ENCODE data around the gene WDR93. TPM values are rescaled to one million over a fixed set of nuclear protein-coding genes. Genes with fewer than 3 reads are reported as not detected.

Gene WDR93
- total and polyA plus RNA-seq, 4 donors = 0.08 TPM; not detected in 2

- no peaks in the 10 kb centered on the region for H3K9me3 ChIP-seq (ENCODE audit: control insufficient read depth in 4 of 4, low read length in 3 of 4)
- TF ChIP-seq JUND (IDR thresholded peaks at IDR 0.05) (no peak), CTCF (IDR thresholded peaks at IDR 0.05; ENCODE audit: low read depth, low read length, missing input control) (peak; percentile 84), HNF4A (conservative IDR thresholded peaks at IDR 0.05) (peak in 1 of 2 donors; percentile 34), RAD21 (IDR thresholded peaks at IDR 0.05) (peak; percentile 76 to 87), HNF4G (IDR thresholded peaks at IDR 0.05) (no peak), EGR1 (IDR thresholded peaks at IDR 0.05; ENCODE audit: low read depth in 2 of 2) (no peak), MAX (IDR thresholded peaks at IDR 0.05) (no peak), FOXA1 (IDR thresholded peaks at IDR 0.05) (no peak), NR2F2 (IDR thresholded peaks at IDR 0.05) (no peak)
- no peak overlapping the region for H3K9ac ChIP-seq (ENCODE audit: low read depth in 1 of 2, low read length in 2 of 2)
- H3K4me1 ChIP-seq (ENCODE audit: control insufficient read depth in 4 of 4, insufficient read depth in 4 of 4, low read length in 3 of 4) = peaks cover under 1 to 9% (median 4%) of the 10 kb centered on the region in 4 donors
- no peaks in the 10 kb centered on the region for H3K27me3 ChIP-seq (ENCODE audit: control insufficient read depth in 4 of 4, insufficient read depth in 4 of 4, low read length in 3 of 4)
- H3K27ac ChIP-seq (ENCODE audit: low read depth in 1 of 2, low read length in 2 of 2) = no peak overlapping the region
- 48% methylated on average over 25 of the region's 25 CpGs for WGBS
- no peaks in the 10 kb centered on the region for H3K36me3 ChIP-seq (ENCODE audit: control insufficient read depth in 4 of 4, insufficient read depth in 3 of 4, low read depth in 1 of 4, low read length in 3 of 4)
- peak; percentile 89 for DNase-seq (ENCODE audit: low spot score)
- H3K4me3 ChIP-seq (ENCODE audit: low read depth in 1 of 3, low read length in 3 of 3) = peak overlapping the region in 2 of 3 donors; percentile 6 to 49
These were observed 43.3 kb upstream of the WDR93 start for GRCh38 chr15:89647191-89647851.

- Histone ChIP-seq H3K27ac (ENCODE audit: low read depth in 1 of 2, low read length in 2 of 2) (no peak overlapping the region), H3K36me3 (ENCODE audit: control insufficient read depth in 4 of 4, insufficient read depth in 3 of 4, low read depth in 1 of 4, low read length in 3 of 4) (no peaks in the 10 kb centered on the region), H3K9me3 (ENCODE audit: control insufficient read depth in 4 of 4, low read length in 3 of 4) (no peaks in the 10 kb centered on the region), H3K4me1 (ENCODE audit: control insufficient read depth in 4 of 4, insufficient read depth in 4 of 4, low read length in 3 of 4) (peaks cover 0 to 9% (median 4%) of the 10 kb centered on the region in 4 donors), H3K27me3 (ENCODE audit: control insufficient read depth in 4 of 4, insufficient read depth in 4 of 4, low read length in 3 of 4) (no peaks in the 10 kb centered on the region), H3K9ac (ENCODE audit: low read depth in 1 of 2, low read length in 2 of 2) (no peak overlapping the region), H3K4me3 (ENCODE audit: low read depth in 1 of 3, low read length in 3 of 3) (no peak overlapping the region)
- TF ChIP-seq FOXA2 (IDR thresholded peaks at IDR 0.05) = no peak
- no peak for TF ChIP-seq FOXA1 (IDR thresholded peaks at IDR 0.05)
- no peak for TF ChIP-seq NR2F2 (IDR thresholded peaks at IDR 0.05)
- TF ChIP-seq GABPA (IDR thresholded peaks at IDR 0.05 in 1 of 2, conservative IDR thresholded peaks at IDR 0.05 in 1 of 2) = no peak
- WGBS = 90% methylated on average over 102 of the region's 102 CpGs
- DNase-seq (ENCODE audit: low spot score) = no peak
These were observed 42.3 kb upstream of the WDR93 start for GRCh38 chr15:89648106-89649012.

GRCh38 chr15:89649013-89649625, 41.5 kb upstream of the WDR93 start:
- H3K9ac ChIP-seq (ENCODE audit: low read depth in 1 of 2, low read length in 2 of 2) = no peak overlapping the region
- no peak for DNase-seq (ENCODE audit: low spot score)
- H3K4me3 ChIP-seq (ENCODE audit: low read depth in 1 of 3, low read length in 3 of 3) = no peak overlapping the region
- H3K27ac ChIP-seq (ENCODE audit: low read depth in 1 of 2, low read length in 2 of 2) = no peak overlapping the region
- H3K9me3 ChIP-seq (ENCODE audit: control insufficient read depth in 4 of 4, low read length in 3 of 4) = no peaks in the 10 kb centered on the region
- peaks cover 0 to 9% (median 4%) of the 10 kb centered on the region in 4 donors for H3K4me1 ChIP-seq (ENCODE audit: control insufficient read depth in 4 of 4, insufficient read depth in 4 of 4, low read length in 3 of 4)
- WGBS = 98% methylated on average over 37 of the region's 37 CpGs
- H3K27me3 ChIP-seq (ENCODE audit: control insufficient read depth in 4 of 4, insufficient read depth in 4 of 4, low read length in 3 of 4) = no peaks in the 10 kb centered on the region
- no peaks in the 10 kb centered on the region for H3K36me3 ChIP-seq (ENCODE audit: control insufficient read depth in 4 of 4, insufficient read depth in 3 of 4, low read depth in 1 of 4, low read length in 3 of 4)
- TF ChIP-seq NR2F2 (IDR thresholded peaks at IDR 0.05) (no peak), HNF4G (IDR thresholded peaks at IDR 0.05) (no peak), JUND (IDR thresholded peaks at IDR 0.05) (no peak), ATF3 (IDR thresholded peaks at IDR 0.05) (no peak), EGR1 (IDR thresholded peaks at IDR 0.05; ENCODE audit: low read depth in 2 of 2) (no peak), FOXA1 (IDR thresholded peaks at IDR 0.05) (no peak), CTCF (IDR thresholded peaks at IDR 0.05; ENCODE audit: low read depth, low read length, missing input control) (no peak), RAD21 (IDR thresholded peaks at IDR 0.05) (no peak), RXRA (IDR thresholded peaks at IDR 0.05) (no peak), FOXA2 (IDR thresholded peaks at IDR 0.05) (no peak), YY1 (IDR thresholded peaks at IDR 0.05) (no peak), ZBTB33 (IDR thresholded peaks at IDR 0.05) (no peak)
